Hepatocyte (in vitro differentiated cells): ENCODE data around the gene KIAA0513.

Source experiments
- EZH2 ChIP-seq: fragments of 200-600 bp; sonication (generic); IDR thresholded peaks from 2 replicates; pipeline ENCODE4 v1.6.1; 2016; ENCODE audit warnings: antibody characterized with exemption, mild to moderate bottlenecking, borderline replicate concordance
- EZH2phosphoT487 ChIP-seq: fragments of 200-600 bp; sonication (generic); IDR thresholded peaks from one replicate; pipeline ENCODE4 v1.6.1; 2018; ENCODE audit warnings: antibody characterized with exemption, mild to moderate bottlenecking, low read depth, moderate library complexity; ENCODE audit not compliant: unreplicated experiment, severe bottlenecking
- TF ChIP-seq, protein P1 (sequence below): fragments of 200-600 bp; sonication (generic); IDR thresholded peaks from 2 replicates; pipeline ENCODE4 v1.5.1; 2016; ENCODE audit warnings: antibody characterized with exemption, mild to moderate bottlenecking; ENCODE audit not compliant: poor library complexity

GRCh38 chr16:85091522-85091910 is 63.9 kb downstream of the KIAA0513 start:
- TF ChIP-seq EZH2 = no peak
- TF ChIP-seq, protein P1, sequence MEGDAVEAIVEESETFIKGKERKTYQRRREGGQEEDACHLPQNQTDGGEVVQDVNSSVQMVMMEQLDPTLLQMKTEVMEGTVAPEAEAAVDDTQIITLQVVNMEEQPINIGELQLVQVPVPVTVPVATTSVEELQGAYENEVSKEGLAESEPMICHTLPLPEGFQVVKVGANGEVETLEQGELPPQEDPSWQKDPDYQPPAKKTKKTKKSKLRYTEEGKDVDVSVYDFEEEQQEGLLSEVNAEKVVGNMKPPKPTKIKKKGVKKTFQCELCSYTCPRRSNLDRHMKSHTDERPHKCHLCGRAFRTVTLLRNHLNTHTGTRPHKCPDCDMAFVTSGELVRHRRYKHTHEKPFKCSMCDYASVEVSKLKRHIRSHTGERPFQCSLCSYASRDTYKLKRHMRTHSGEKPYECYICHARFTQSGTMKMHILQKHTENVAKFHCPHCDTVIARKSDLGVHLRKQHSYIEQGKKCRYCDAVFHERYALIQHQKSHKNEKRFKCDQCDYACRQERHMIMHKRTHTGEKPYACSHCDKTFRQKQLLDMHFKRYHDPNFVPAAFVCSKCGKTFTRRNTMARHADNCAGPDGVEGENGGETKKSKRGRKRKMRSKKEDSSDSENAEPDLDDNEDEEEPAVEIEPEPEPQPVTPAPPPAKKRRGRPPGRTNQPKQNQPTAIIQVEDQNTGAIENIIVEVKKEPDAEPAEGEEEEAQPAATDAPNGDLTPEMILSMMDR = no peak
- no peak for TF ChIP-seq EZH2phosphoT487
